Measurements from ENCODE around the gene CAP2. TPM values are rescaled to one million over a fixed set of nuclear protein-coding genes. Genes with fewer than 3 reads are reported as not detected.

Gene CAP2
- total RNA-seq, 1 experiment from 2014 or later, result 37.0 TPM

GRCh38 chr6:17415321-17415720, 21.9 kb downstream of the CAP2 start:
- POLR2A ChIA-PET, result no interaction called here

GRCh38 chr6:17416806-17417205, 23.4 kb downstream of the CAP2 start:
- no peaks in the 10 kb centered on the region for H3K9me3 ChIP-seq (ENCODE audit: control insufficient read depth, insufficient read depth, low read depth, low read length)
- POLR2A ChIA-PET, result no interaction called here
- peaks cover 38% of the 10 kb centered on the region for H3K4me1 ChIP-seq (ENCODE audit: control insufficient read depth, insufficient read depth, low read length)
- DNase-seq (ENCODE audit: low read depth, low spot score) (no peak), ATAC-seq (no peak)
- no peak overlapping the region for H3K4me3 ChIP-seq (ENCODE audit: low read depth in 2 of 2, low read length in 2 of 2)
- TF ChIP-seq REST (IDR thresholded peaks at IDR 0.05; ENCODE audit: insufficient read depth in 1 of 2, low read depth in 2 of 2, low read length in 1 of 2) (no peak), TCF7L2 (IDR thresholded peaks at IDR 0.05; ENCODE audit: low read depth, low read length) (no peak), SIN3A (IDR thresholded peaks at IDR 0.05; ENCODE audit: borderline replicate concordance, insufficient read depth, low read depth, low read length) (no peak), POLR2AphosphoS5 (IDR thresholded peaks at IDR 0.05; ENCODE audit: low read depth, low read length) (no peak), CTCF (IDR thresholded peaks at IDR 0.05) (no peak)
- in situ Hi-C loops (cut with HindIII; ENCODE audit: low pct_unique_long_range_greater_than_20kb, low sequenced_read_pairs) (no loop called here), intact Hi-C loops (cut with micrococcal nuclease; ENCODE audit: unreplicated experiment) (no loop called here)
- H3K36me3 ChIP-seq (ENCODE audit: control insufficient read depth, insufficient read depth, low read length), result no peaks in the 10 kb centered on the region
- H3K27ac ChIP-seq (ENCODE audit: low read length), result no peak overlapping the region
- no peaks in the 10 kb centered on the region for H3K27me3 ChIP-seq (ENCODE audit: control insufficient read depth, insufficient read depth, low read length)
- CTCF ChIA-PET, result no interaction called here
- no TSS peak for BruUV-seq (replicated peaks)

More at GRCh38 chr6:17415321-17415720, 21.9 kb downstream of the CAP2 start:
- peaks cover 38% of the 10 kb centered on the region for H3K4me1 ChIP-seq (ENCODE audit: control insufficient read depth, insufficient read depth, low read length)
- H3K9me3 ChIP-seq (ENCODE audit: control insufficient read depth, insufficient read depth, low read depth, low read length), result no peaks in the 10 kb centered on the region
- intact Hi-C loops (cut with micrococcal nuclease; ENCODE audit: unreplicated experiment) (no loop called here), in situ Hi-C loops (cut with HindIII; ENCODE audit: low pct_unique_long_range_greater_than_20kb, low sequenced_read_pairs) (no loop called here)
- TF ChIP-seq POLR2AphosphoS5 (IDR thresholded peaks at IDR 0.05; ENCODE audit: low read depth, low read length), result no peak
- TF ChIP-seq CTCF (IDR thresholded peaks at IDR 0.05), result no peak
- TF ChIP-seq TCF7L2 (IDR thresholded peaks at IDR 0.05; ENCODE audit: low read depth, low read length), result no peak
- TF ChIP-seq SIN3A (IDR thresholded peaks at IDR 0.05; ENCODE audit: borderline replicate concordance, insufficient read depth, low read depth, low read length), result no peak
- TF ChIP-seq REST (IDR thresholded peaks at IDR 0.05; ENCODE audit: insufficient read depth in 1 of 2, low read depth in 2 of 2, low read length in 1 of 2), result no peak
- H3K36me3 ChIP-seq (ENCODE audit: control insufficient read depth, insufficient read depth, low read length), result no peaks in the 10 kb centered on the region
- CTCF ChIA-PET, result no interaction called here
- DNase-seq (ENCODE audit: low read depth, low spot score) (no peak), ATAC-seq (no peak)
- H3K4me3 ChIP-seq (ENCODE audit: low read depth in 2 of 2, low read length in 2 of 2), result no peak overlapping the region
- H3K27me3 ChIP-seq (ENCODE audit: control insufficient read depth, insufficient read depth, low read length), result no peaks in the 10 kb centered on the region
- H3K27ac ChIP-seq (ENCODE audit: low read length), result no peak overlapping the region
- no TSS peak for BruUV-seq (replicated peaks)
